ENCODE measurements around the gene PLEKHG3. TPM values are rescaled to one million over a fixed set of nuclear protein-coding genes. Genes with fewer than 3 reads are reported as not detected.
A peak's percentile ranks its signal among the peaks of the same experiment; 100 is the strongest.

Gene PLEKHG3
- total RNA-seq, 2 donors from 2014 or later = 29.4 to 37.7 TPM

- DNase-seq = peak; percentile 0
- intact Hi-C loops (cut with DNase I) = no loop called here
- ATAC-seq = no peak
Observed at GRCh38 chr14:64733899-64734298, 29.7 kb downstream of the PLEKHG3 start.

DNA sequence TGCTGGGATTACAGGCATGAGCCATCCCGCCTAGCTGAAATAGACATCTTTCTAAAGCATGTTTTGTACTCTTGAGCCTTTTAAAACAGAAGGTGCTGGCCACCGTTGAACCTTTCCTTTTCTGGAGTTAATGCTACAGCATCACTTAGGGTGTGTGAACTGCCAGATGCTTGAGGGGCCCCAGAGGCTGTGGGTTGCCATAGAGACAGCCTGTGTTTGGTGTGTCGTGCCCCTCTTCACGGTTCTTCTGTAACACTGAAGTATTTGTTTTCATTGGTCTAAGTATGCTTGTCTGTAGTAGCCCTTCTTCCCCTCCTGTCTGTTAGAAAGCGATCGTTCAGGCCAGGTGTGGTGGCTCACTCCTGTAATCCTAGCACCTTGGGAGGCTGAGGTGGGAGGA lies 30.8 kb downstream of the PLEKHG3 start:
- DNase-seq (peak; percentile 11), ATAC-seq (no peak)
- intact Hi-C loops (cut with DNase I) = no loop called here

DNA sequence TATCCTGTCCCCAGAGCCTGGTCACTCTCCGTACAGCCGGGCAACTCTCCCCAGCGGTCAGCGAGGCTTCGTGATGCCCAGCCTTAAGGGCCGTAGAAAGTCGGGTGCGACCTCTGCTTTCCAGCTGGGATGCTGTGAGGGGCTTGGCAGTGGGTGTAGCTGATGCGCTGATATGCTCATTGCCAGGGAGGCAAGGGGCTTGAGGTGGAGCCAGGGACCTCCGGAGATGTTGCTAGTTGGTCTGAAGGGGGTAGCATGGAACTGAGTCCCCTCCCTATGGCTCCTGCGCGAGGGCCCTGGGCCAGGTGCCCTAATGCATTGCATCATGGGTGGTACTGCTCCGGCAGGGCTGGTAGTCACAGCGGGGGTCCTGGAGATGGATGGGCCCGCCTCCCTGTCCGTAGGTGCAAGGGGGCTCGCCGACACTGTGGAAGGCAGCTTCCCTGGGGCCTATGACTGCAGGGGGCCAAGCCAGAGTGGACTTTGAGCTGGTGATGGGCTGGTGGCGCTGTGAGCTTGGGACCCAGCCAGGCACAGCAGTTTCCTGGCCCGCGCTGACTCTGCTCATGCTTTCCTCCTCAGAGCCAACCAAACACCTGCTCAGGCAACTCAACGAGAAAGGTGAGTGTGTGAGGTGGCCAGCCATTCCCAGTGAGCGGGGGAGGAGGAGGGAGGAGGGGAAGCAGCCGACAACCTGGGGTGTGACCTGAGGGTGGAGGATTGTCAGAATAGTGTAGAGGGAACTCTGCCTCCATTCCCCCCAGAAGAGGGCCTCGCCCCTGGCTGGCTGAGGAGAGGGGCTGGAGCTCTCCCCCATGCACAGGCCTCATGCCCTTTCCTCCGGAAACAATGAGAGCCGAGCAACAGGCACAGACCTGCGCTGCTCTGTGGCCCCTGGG lies 32.3 kb downstream of the PLEKHG3 start:
- peak in 1 of 2 donors; percentile 5 for ATAC-seq
- DNase-seq = peak; percentile 18
- intact Hi-C loops (cut with DNase I) = no loop called here

DNA sequence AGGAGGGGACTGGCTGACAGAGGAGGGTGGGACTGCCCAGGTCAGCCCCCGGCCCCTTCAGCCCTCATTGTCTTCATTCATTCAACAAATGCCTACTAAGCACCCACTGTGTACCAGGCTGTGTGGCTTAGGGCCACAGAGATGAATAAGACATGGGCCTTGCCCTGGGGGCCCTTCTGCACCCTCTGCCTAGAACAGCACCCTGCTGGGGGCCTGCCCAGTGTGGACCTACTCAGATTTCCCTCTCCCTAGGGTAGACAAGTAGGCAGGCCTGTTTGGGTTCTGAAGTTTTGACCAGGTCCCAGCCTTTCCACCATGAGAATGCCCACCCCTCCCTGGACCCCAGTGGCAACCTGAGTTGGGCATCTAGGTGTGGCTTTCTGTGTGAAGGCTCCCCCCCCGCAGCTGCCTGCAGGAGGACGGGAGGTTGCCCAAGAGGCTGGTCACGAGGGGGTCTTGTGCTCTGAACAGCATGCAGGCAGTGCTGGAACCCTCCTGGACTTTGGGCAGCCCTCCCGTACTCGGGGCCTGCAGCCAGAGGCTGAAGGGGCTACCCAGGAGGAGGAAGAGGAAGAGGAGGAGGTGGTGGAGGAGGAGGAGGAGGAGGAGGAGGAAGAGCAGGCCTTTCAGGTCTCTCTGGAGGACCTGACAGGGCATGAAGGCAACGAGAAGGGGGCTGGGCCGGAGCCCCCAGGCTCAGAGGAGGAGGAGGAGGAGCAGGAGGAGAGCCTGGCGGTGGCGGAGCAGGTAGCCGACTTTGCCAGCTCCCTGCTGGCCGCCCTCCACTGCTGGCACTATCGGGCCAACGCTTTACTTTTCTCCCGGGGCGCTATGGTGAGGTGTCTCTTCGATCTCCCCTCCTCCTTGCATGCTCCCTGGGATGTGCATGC lies 33.4 kb downstream of the PLEKHG3 start:
- DNase-seq (peak; percentile 14), ATAC-seq (peak; percentile 8 to 16)
- intact Hi-C loops (cut with DNase I) = no loop called here

DNA sequence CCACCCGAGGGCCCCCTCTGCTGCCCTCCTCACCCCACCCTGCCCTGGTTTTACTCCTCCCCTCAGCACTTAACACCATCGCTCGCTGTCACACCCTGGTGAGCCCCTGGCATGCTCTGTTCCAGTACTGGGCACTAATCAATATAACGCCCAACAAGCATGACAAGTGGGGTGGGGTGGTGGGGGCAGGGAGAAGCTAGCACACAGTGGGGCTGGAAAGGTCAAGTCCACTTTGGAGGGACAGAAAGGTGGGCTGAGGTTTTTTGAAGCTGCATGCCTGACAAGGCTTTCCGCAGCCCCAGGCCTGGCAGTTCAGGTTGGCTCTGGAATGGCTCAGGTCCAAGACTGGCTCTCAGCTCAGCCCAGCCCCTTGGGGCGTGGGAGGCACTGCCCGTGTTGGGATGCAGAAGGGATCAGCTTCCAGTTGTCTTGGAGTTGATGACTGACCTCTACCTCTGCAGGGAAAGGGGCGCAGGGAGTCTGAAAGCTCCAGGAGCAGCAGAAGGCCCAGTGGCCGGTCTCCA lies 34.1 kb downstream of the PLEKHG3 start:
- DNase-seq = no peak
- ATAC-seq = peak in 1 of 2 donors; percentile 12
- intact Hi-C loops (cut with DNase I) = no loop called here

DNA sequence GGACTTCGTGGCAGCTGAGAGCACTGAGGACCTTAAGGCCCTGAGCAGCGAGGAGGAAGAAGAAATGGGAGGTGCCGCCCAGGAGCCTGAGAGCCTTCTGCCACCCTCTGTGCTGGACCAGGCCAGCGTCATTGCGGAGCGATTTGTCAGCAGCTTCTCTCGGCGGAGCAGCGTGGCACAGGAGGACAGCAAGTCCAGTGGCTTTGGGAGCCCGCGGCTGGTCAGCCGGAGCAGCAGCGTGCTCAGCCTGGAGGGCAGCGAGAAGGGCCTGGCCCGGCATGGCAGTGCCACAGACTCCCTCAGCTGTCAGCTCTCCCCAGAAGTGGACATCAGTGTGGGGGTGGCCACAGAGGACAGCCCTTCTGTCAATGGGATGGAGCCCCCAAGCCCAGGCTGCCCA lies 37.0 kb downstream of the PLEKHG3 start:
- ATAC-seq = no peak
- intact Hi-C loops (cut with DNase I) = no loop called here

DNA sequence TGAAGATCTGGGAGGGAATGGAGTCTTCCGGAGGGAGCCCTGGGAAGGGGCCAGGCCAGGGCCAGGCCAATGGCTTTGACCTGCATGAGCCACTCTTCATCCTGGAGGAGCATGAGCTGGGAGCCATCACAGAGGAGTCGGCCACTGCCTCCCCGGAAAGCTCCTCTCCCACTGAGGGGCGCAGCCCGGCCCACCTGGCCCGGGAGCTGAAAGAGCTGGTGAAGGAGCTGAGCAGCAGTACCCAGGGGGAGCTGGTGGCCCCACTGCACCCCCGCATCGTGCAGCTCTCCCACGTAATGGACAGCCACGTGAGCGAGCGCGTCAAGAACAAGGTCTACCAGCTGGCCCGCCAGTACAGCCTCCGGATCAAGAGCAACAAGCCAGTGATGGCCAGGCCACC lies 37.7 kb downstream of the PLEKHG3 start:
- DNase-seq (no peak), ATAC-seq (no peak)
- intact Hi-C loops (cut with DNase I) = no loop called here

More for the DNA sequence above, 37.0 kb downstream of the PLEKHG3 start:
- no peak for DNase-seq

- DNase-seq (no peak), ATAC-seq (no peak)
- intact Hi-C loops (cut with DNase I) = no loop called here
Observed at GRCh38 chr14:64743061-64743460, 38.8 kb downstream of the PLEKHG3 start.

- intact Hi-C loops (cut with DNase I) = loop anchor here in 1 of 2 donors (5.0 kb wide), 1 partner anchor 73 kb away; no protein-coding TSS in a partner anchor
- no peak for DNase-seq
- ATAC-seq = peak; percentile 45 to 67
Observed at GRCh38 chr14:64745511-64746091, 41.4 kb downstream of the PLEKHG3 start.

GRCh38 chr14:64746298-64747250 lies 42.4 kb downstream of the PLEKHG3 start:
- intact Hi-C loops (cut with DNase I) = loop anchor here in 1 of 2 donors (5.0 kb wide), 1 partner anchor 74 kb away; no protein-coding TSS in a partner anchor
- DNase-seq = no peak
- ATAC-seq = peak; percentile 11 to 43

GRCh38 chr14:64747327-64747726 lies 43.1 kb downstream of the PLEKHG3 start:
- intact Hi-C loops (cut with DNase I) = loop anchor here in 1 of 2 donors (5.0 kb wide), 1 partner anchor 75 kb away; no protein-coding TSS in a partner anchor
- ATAC-seq (no peak), DNase-seq (no peak)

DNA sequence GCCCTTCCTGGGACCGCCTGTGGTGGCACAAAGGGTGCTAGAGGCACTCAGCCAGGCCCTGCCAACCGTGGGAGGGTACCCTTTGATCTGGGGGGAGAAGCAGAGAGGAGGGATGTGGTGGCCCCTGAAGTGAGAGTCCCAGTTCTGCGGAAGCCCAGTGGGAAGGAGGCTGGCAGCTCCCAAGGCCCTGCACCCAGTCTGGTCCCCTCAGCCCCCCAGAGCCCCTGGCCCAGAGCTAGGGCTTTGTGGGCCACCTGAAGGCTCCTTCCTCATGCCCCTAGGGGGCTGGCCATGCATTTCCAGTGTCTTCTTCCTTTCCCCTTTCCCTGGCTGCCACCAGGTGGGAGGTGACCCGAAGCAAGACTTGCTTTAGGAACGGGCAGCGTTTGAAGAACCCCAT lies 44.3 kb downstream of the PLEKHG3 start:
- intact Hi-C loops (cut with DNase I) = loop anchor here in 1 of 2 donors (5.0 kb wide), 1 partner anchor 76 kb away; no protein-coding TSS in a partner anchor
- DNase-seq (no peak), ATAC-seq (no peak)

DNA sequence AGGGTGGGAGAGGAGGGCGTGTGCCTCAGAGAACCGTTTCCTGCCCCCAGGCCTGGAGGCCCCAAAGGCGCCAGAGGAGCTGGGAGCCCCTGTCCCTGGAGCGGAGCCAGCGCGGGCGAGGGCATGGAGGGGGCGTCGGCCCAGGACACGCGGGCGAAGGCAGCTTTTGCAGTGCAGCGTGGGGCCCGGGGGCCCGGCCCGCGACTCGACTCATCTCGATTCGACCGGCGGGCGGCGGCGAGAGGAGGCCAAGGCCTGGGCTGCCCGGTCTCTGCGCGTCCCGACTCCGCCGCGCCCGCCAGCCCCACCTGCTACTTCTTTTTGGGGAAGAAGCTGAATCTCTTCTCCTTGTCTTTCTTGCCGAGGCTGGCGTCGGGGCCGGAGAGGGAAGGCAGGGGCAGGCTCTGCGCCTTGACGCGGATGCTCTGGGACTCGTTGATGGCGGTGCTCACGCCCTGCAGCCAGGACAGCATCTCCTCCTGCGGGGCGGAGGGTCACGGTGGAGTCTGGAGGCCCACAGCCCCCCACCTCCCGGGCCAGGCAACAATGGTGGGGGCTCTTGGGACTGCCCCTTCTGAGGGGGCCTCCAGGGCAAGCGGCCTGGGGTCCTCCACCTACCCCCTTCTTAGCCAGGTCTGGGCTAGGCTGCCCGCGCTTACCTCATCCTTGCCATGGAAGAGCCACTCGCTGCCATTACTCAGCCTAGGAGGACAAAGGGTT lies 44.9 kb downstream of the PLEKHG3 start:
- intact Hi-C loops (cut with DNase I) = loop anchor here in 1 of 2 donors (5.0 kb wide), 1 partner anchor 77 kb away; no protein-coding TSS in a partner anchor
- ATAC-seq (no peak), DNase-seq (no peak)

- ATAC-seq (no peak), DNase-seq (no peak)
- intact Hi-C loops (cut with DNase I) = no loop called here
Observed at GRCh38 chr14:64752909-64753308, 48.7 kb downstream of the PLEKHG3 start.

DNA sequence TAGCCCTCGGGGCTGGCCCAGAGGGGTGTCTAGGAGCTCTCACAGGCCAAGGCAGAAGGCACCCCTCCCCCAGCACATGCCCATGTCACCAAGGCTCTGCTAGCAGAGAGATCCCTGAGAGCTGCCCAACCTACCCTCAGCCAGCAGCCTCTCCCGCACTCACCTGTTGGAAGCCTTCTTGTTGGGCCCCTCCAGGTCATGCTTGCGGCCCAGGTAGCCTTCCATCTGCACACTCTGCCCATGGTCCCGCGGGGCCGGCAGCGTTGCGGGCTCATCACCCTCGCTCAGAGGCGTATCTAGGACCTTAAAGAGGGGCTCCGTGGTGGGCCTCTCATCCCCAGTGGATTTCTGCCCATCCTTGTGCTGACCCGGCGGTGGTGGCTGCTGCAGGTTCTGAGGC lies 49.1 kb downstream of the PLEKHG3 start:
- intact Hi-C loops (cut with DNase I) = no loop called here

GRCh38 chr14:64753999-64754398 lies 49.8 kb downstream of the PLEKHG3 start:
- DNase-seq (no peak), ATAC-seq (no peak)
- intact Hi-C loops (cut with DNase I) = no loop called here

More for the DNA sequence above, 49.1 kb downstream of the PLEKHG3 start:
- ATAC-seq = no peak
- DNase-seq = no peak

DNA sequence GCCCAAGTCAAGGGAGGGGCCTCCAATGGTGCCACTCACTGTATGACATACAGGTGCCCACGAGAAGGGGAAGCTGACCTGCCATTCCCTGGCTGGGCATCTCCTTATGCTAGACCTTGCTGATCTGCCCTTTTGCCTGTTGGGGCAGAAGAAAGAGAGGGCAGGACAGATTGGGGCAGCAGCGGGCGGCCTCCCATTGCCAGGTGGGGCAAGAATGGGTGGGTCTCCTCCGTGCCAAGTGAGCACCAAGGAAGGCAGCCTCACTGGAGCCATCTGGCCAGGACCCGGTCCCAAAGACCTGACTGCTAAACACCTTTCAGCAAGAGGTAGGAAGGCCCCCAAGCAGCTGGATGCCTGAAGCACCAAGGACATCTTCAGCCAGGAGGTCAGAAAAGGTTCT lies 50.5 kb downstream of the PLEKHG3 start:
- no peak for ATAC-seq
- intact Hi-C loops (cut with DNase I) = loop anchor here in 1 of 2 donors (5.0 kb wide), 1 partner anchor 32 kb away; no protein-coding TSS in a partner anchor
- DNase-seq = no peak
